Endothelial cell of umbilical vein (primary cell): ENCODE measurements around the gene ANO6. TPM values are rescaled to one million over a fixed set of nuclear protein-coding genes. Genes with fewer than 3 reads are reported as not detected.

Source experiments
- BruUV-seq: library from RNA; stranded (reverse); fragments of 400-500 nt; replicated peaks from 2 replicates; lab custom pipeline; 2021; lab: Mats Ljungman, UMichigan
- CTCF ChIA-PET: fragments of 300-600, 350-600 bp; sonication (Branson Sonifier 250); formaldehyde crosslinking; loops from one replicate; lab custom pipeline; 2021; ENCODE audit warnings: antibody characterized with exemption, inconsistent platforms; lab: Charles Lee
- POLR2A ChIA-PET: fragments of 300-600, 350-600 bp; sonication (Branson Sonifier 250); formaldehyde crosslinking; loops from one replicate; lab custom pipeline; 2021; ENCODE audit warnings: antibody characterized with exemption, inconsistent platforms; lab: Charles Lee
- DNase-seq: peaks from one replicate; pipeline ENCODE4 v3.0.0-alpha.2; 2011; ENCODE audit warnings: low read depth, low spot score
- FAIRE-seq: peaks from 2 replicates; lab custom pipeline; 2011; peaks lifted over from hg19 to GRCh38; lab: Jason Lieb, UNC
- H2AFZ ChIP-seq: 2 replicates; pipeline ENCODE4 v1.6.0; 2012; ENCODE audit warnings: low read depth, low read length, control low read depth, inconsistent platforms
- H3K27ac ChIP-seq: 2 replicates; pipeline ENCODE4 v1.5.1; 2011; ENCODE audit warnings: low read depth, mild to moderate bottlenecking, control low read depth, low read length, moderate library complexity; ENCODE audit not compliant: insufficient read depth
- H3K27me3 ChIP-seq, 2 experiments: 2 replicates each; pipeline versions ENCODE4 v1.6.0 to v1.6.1; 2011; ENCODE audit warnings: low read length in 2 of 2, mixed read lengths in 1 of 2; ENCODE audit not compliant: control insufficient read depth in 2 of 2, insufficient read depth in 2 of 2
- H3K36me3 ChIP-seq, 2 experiments: 2 replicates in 1 of 2; 3 replicates in 1 of 2; pipeline ENCODE4 v1.5.1; 2011; ENCODE audit warnings: low read length in 2 of 2, mild to moderate bottlenecking in 1 of 2, moderate library complexity in 1 of 2; ENCODE audit not compliant: control insufficient read depth in 2 of 2, insufficient read depth in 2 of 2; ENCODE audit errors: extremely low read depth in 1 of 2
- H3K4me1 ChIP-seq: 3 replicates; pipeline ENCODE4 v1.5.1; 2011; ENCODE audit warnings: mild to moderate bottlenecking, low read length; ENCODE audit not compliant: control insufficient read depth, insufficient read depth; ENCODE audit errors: extremely low read depth
- H3K4me2 ChIP-seq: 2 replicates; pipeline ENCODE4 v1.6.1; 2011; ENCODE audit warnings: low read length, control low read depth, mixed read lengths; ENCODE audit not compliant: insufficient read depth
- H3K4me3 ChIP-seq, 3 experiments: fragments of 200-600 bp in 1 of 3; sonication (generic), shearing (Covaris generic) in 1 of 3; replicated peaks in 1 of 3; 2 replicates each; pipeline ENCODE4 v1.5.1; 2011 to 2016; ENCODE audit warnings: control low read depth in 3 of 3, low read length in 3 of 3, mild to moderate bottlenecking in 2 of 3, inconsistent platforms in 1 of 3, low read depth in 1 of 3, moderate library complexity in 1 of 3; ENCODE audit not compliant: insufficient read depth in 1 of 3
- H3K79me2 ChIP-seq: 2 replicates; pipeline ENCODE4 v1.6.0; 2012; ENCODE audit warnings: low read length, inconsistent platforms; ENCODE audit not compliant: control insufficient read depth, insufficient read depth
- H3K9ac ChIP-seq: replicated peaks from 2 replicates; pipeline ENCODE3; 2011; ENCODE audit warnings: low read length, control low read depth; ENCODE audit not compliant: insufficient read depth; ENCODE audit errors: extremely low read depth
- H3K9me1 ChIP-seq: replicated peaks from 3 replicates; pipeline ENCODE4 v1.6.0; 2011; ENCODE audit warnings: mild to moderate bottlenecking, low read length; ENCODE audit not compliant: control insufficient read depth, insufficient read depth; ENCODE audit errors: extremely low read depth
- H3K9me3 ChIP-seq: replicated peaks from 2 replicates; pipeline ENCODE4 v1.5.1; 2012; ENCODE audit warnings: low read length, inconsistent platforms; ENCODE audit not compliant: control insufficient read depth, insufficient read depth
- H4K20me1 ChIP-seq: replicated peaks from 2 replicates; pipeline ENCODE3; 2011; ENCODE audit warnings: mild to moderate bottlenecking, low read length; ENCODE audit not compliant: control insufficient read depth, insufficient read depth; ENCODE audit errors: extremely low read depth
- FOS ChIP-seq: IDR thresholded peaks from 2 replicates; pipeline ENCODE4 v1.6.1; 2011; ENCODE audit warnings: mild to moderate bottlenecking, low read length, moderate library complexity, borderline replicate concordance; ENCODE audit not compliant: insufficient read depth
- GATA2 ChIP-seq: IDR thresholded peaks from 2 replicates; pipeline ENCODE4 v1.7.0; 2011; ENCODE audit warnings: low read depth, mild to moderate bottlenecking, moderate library complexity, mixed read lengths, low read length; ENCODE audit not compliant: insufficient read length, insufficient read depth
- JUN ChIP-seq: IDR thresholded peaks from 2 replicates; pipeline ENCODE4 v1.6.1; 2011; ENCODE audit warnings: borderline replicate concordance, low read depth; ENCODE audit not compliant: insufficient read length, insufficient read depth
- dilution Hi-C: fragments of 300-500 bp; cut with MboI; formaldehyde crosslinking; loops from one replicate; pipeline ENCODE4 v1.15.0; 2019; ENCODE audit warnings: low sequenced_read_pairs; ENCODE audit not compliant: extremely low pct_ligation_motif_present
- intact Hi-C: fragments of 100-400 bp; cut with micrococcal nuclease; formaldehyde crosslinking; loops from one replicate; pipeline ENCODE4 v1.10.0; 2022
- polyA plus RNA-seq, 4 experiments: library from polyadenylated mRNA; depleted of rRNA in 3 of 4; stranded (reverse) in 3 of 4; unstranded in 1 of 4; fragments of >200 nt; gene quantifications; 2 replicates each; pipeline versions ENCODE4 v1.2.1 to v1.2.3, GENCODE V29; 2011 to 2012; ENCODE audit warnings: missing spikeins in 1 of 4
- total RNA-seq: library from RNA; stranded (reverse); gene quantifications from 2 replicates; pipeline ENCODE4 v1.2.3, GENCODE V29; 2021

ANO6 gene
- total and polyA plus RNA-seq, 2 donors (not counting 3 experiments of a cell fraction or from before 2014, with no cell fraction given): 21.3 to 67.6 TPM

- no peak overlapping the region for H3K4me3 ChIP-seq
- no peaks in the 10 kb centered on the region for H3K27me3 ChIP-seq
- peak overlapping the region; percentile 42 for H3K9ac ChIP-seq
- no peak for TF ChIP-seq JUN
- no peak for TF ChIP-seq GATA2
- TF ChIP-seq FOS: no peak
- H4K20me1 ChIP-seq: no peaks in the 10 kb centered on the region
- CTCF ChIA-PET: interaction anchor here (1.2 to 1.5 kb wide), 2 partner anchors 18 to 35 kb away, joined by 3 to 4 read pairs; no protein-coding TSS in a partner anchor
- no peak for FAIRE-seq
- H3K4me1 ChIP-seq: peaks cover 40% of the 10 kb centered on the region
- peak overlapping the region; percentile 72 for H3K27ac ChIP-seq
- H3K9me3 ChIP-seq: no peaks in the 10 kb centered on the region
- POLR2A ChIA-PET: no interaction called here
- no peak overlapping the region for H2AFZ ChIP-seq
- H3K4me2 ChIP-seq: peak overlapping the region; percentile 58
- dilution Hi-C loops (no loop called here), intact Hi-C loops (no loop called here)
- no TSS peak for BruUV-seq
- no peak for DNase-seq
- H3K79me2 ChIP-seq: peaks cover 28% of the 10 kb centered on the region
- H3K9me1 ChIP-seq: no peaks in the 10 kb centered on the region
- peaks cover 0 to 3% of the 10 kb centered on the region in 2 experiments for H3K36me3 ChIP-seq
Observed at GRCh38 chr12:45303945-45304344, 88.0 kb downstream of the ANO6 start.

GRCh38 chr12:45304514-45305178, 88.8 kb downstream of the ANO6 start:
- H3K9me3 ChIP-seq: no peaks in the 10 kb centered on the region
- no peaks in the 10 kb centered on the region for H3K9me1 ChIP-seq
- CTCF ChIA-PET: interaction anchor here (1.2 to 1.5 kb wide), 2 partner anchors 19 to 36 kb away, joined by 3 to 4 read pairs; no protein-coding TSS in a partner anchor
- H3K4me1 ChIP-seq: peaks cover 34% of the 10 kb centered on the region
- DNase-seq (peak; percentile 79), FAIRE-seq (peak; percentile 86)
- no peaks in the 10 kb centered on the region for H3K27me3 ChIP-seq
- H3K36me3 ChIP-seq: peaks cover 0 to 3% of the 10 kb centered on the region in 2 experiments
- POLR2A ChIA-PET: no interaction called here
- intact Hi-C loops (no loop called here), dilution Hi-C loops (no loop called here)
- H2AFZ ChIP-seq: no peak overlapping the region
- peaks cover 28% of the 10 kb centered on the region for H3K79me2 ChIP-seq
- BruUV-seq: TSS peak; percentile 12
- no peak for TF ChIP-seq GATA2
- peak; percentile 6 for TF ChIP-seq JUN
- peak overlapping the region; percentile 42 for H3K9ac ChIP-seq
- peak overlapping the region; percentile 72 for H3K27ac ChIP-seq
- peak overlapping the region; percentile 58 for H3K4me2 ChIP-seq
- peak overlapping the region in 1 of 3 experiments; percentile 5 for H3K4me3 ChIP-seq
- H4K20me1 ChIP-seq: no peaks in the 10 kb centered on the region
